Smooth muscle cell (in vitro differentiated cells): ENCODE measurements around the gene PRXL2A. TPM values are rescaled to one million over a fixed set of nuclear protein-coding genes. Genes with fewer than 3 reads are reported as not detected.

ENCODE experiments used
- DNase-seq: peaks from one replicate; lab custom pipeline; 2025; ENCODE audit not compliant: unreplicated experiment; lab: John Stamatoyannopoulos, UW
- H2AFZ ChIP-seq: fragments of 200-600 bp; sonication (generic); 2 replicates; pipeline ENCODE4 v1.6.0; 2016; ENCODE audit warnings: antibody characterized with exemption, low read depth, mild to moderate bottlenecking
- H3F3A ChIP-seq: fragments of 200-600 bp; sonication (generic); 2 replicates; pipeline ENCODE4 v1.6.0; 2017; ENCODE audit warnings: antibody characterized with exemption, low read depth
- H3K27ac ChIP-seq: fragments of 200-600 bp; sonication (generic); 2 replicates; pipeline ENCODE4 v1.5.1; 2016; ENCODE audit warnings: low read depth, mild to moderate bottlenecking
- H3K27me3 ChIP-seq: fragments of 200-600 bp; sonication (generic); 2 replicates; pipeline ENCODE4 v1.6.1; 2016; ENCODE audit warnings: low read depth, mild to moderate bottlenecking
- H3K36me3 ChIP-seq: fragments of 200-600 bp; sonication (generic); 2 replicates; pipeline ENCODE4 v1.5.1; 2016; ENCODE audit warnings: low read depth
- H3K4me1 ChIP-seq: fragments of 200-600 bp; sonication (generic); 2 replicates; pipeline ENCODE4 v1.5.1; 2016; ENCODE audit warnings: low read depth
- H3K4me2 ChIP-seq: fragments of 200-600 bp; sonication (generic); 2 replicates; pipeline ENCODE4 v1.6.0; 2016; ENCODE audit warnings: mild to moderate bottlenecking
- H3K4me3 ChIP-seq: fragments of 200-600 bp; sonication (generic); 2 replicates; pipeline ENCODE4 v1.5.1; 2016; ENCODE audit warnings: mild to moderate bottlenecking
- H3K79me2 ChIP-seq: fragments of 200-600 bp; sonication (generic); 2 replicates; pipeline ENCODE4 v1.6.0; 2016; ENCODE audit warnings: low read depth, mild to moderate bottlenecking
- H3K9ac ChIP-seq: fragments of 200-600 bp; sonication (generic); 2 replicates; pipeline ENCODE4 v1.6.0; 2016; ENCODE audit warnings: low read depth
- H3K9me3 ChIP-seq: fragments of 200-600 bp; sonication (generic); replicated peaks from 2 replicates; pipeline ENCODE4 v1.5.1; 2016; ENCODE audit warnings: low read depth
- H4K20me1 ChIP-seq: fragments of 200-600 bp; sonication (generic); 2 replicates; pipeline ENCODE4 v1.6.0; 2016; ENCODE audit warnings: low read depth
- CTCF ChIP-seq: fragments of 200-600 bp; sonication (generic); IDR thresholded peaks from 2 replicates; pipeline ENCODE4 v1.5.1; 2017; ENCODE audit warnings: borderline replicate concordance, mild to moderate bottlenecking, antibody characterized with exemption; ENCODE audit not compliant: insufficient read depth, poor library complexity, severe bottlenecking
- WGBS: methylation state at CpG from one replicate; pipeline ENCODE4 v1.1.7; 2016; ENCODE audit warnings: low lambda C conversion rate; 5-methylcytosine and 5-hydroxymethylcytosine counted together
- polyA plus RNA-seq: library from polyadenylated mRNA; unstranded; fragments of >200 nt; fragmentation: Nextera tagmentation; extraction: Ambion mirVana; gene quantifications from 2 replicates; pipeline ENCODE4 v1.2.1, GENCODE V29; 2016
- total RNA-seq: library from RNA; depleted of rRNA; stranded (reverse); fragments of >200 nt; gene quantifications from 2 replicates; pipeline ENCODE4 v1.2.3, GENCODE V29; 2014

Gene PRXL2A
- total and polyA plus RNA-seq, 2 experiments from 2014 or later: 28.8 to 80.0 TPM

DNA sequence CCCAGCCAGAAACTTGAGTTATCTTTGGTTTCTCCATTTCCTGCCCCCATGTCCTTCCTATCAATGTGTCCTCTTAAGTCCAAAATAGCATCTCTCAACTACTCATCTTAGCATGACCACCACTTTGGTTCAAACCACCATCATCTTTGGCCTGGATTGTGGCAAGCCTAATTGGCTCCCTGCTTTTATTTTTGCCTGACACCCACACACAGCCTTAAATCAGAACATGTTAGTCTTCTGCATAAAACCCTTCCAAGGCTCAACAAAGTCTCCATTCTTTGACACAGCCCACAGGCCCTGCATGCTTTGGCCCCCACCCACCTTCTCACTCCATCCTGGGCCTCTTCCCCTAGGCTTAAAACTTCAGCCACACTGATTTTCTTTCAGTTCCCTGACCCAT lies 43.7 kb downstream of the PRXL2A start:
- Histone ChIP-seq H3K36me3 (no peaks in the 10 kb centered on the region), H3K4me1 (peaks cover 14% of the 10 kb centered on the region), H3K9ac (no peak overlapping the region), H3K27me3 (no peaks in the 10 kb centered on the region), H3K27ac (peak overlapping the region; percentile 19), H3K4me3 (no peak overlapping the region), H3K9me3 (no peaks in the 10 kb centered on the region), H3F3A (peaks cover 23% of the 10 kb centered on the region), H4K20me1 (peaks cover 23% of the 10 kb centered on the region), H3K79me2 (peaks cover 22% of the 10 kb centered on the region), H3K4me2 (no peak overlapping the region), H2AFZ (no peak overlapping the region)
- TF ChIP-seq CTCF: no peak
- no peak for DNase-seq

DNA sequence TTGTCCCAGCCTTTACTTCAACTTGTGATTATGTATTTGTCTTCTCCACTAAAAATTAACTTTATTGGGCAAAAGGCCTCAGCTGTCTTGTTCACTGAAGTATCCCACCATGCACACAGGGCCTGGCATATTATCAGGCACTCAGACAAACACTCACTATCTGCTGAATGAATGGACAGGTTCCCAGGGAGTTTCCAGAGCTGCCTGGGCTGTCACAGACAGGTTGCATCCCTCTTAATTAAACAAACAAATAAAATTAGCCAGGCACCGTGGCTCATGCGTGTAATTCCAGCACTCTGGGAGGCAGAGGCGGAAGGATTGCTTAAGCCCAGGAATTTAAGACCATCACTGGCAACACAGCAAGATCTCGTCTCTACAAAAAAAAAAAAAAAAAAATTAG lies 44.3 kb downstream of the PRXL2A start:
- Histone ChIP-seq H3K79me2 (peaks cover 28% of the 10 kb centered on the region), H2AFZ (no peak overlapping the region), H3K27ac (peak overlapping the region; percentile 19), H3K4me2 (no peak overlapping the region), H3K36me3 (no peaks in the 10 kb centered on the region), H3K9me3 (no peaks in the 10 kb centered on the region), H3K4me3 (no peak overlapping the region), H3F3A (peaks cover 23% of the 10 kb centered on the region), H3K9ac (no peak overlapping the region), H3K4me1 (peaks cover 17% of the 10 kb centered on the region), H3K27me3 (no peaks in the 10 kb centered on the region), H4K20me1 (peaks cover 29% of the 10 kb centered on the region)
- WGBS: 47% methylated on average over 3 of the region's 4 CpGs
- DNase-seq: no peak
- no peak for TF ChIP-seq CTCF

DNA sequence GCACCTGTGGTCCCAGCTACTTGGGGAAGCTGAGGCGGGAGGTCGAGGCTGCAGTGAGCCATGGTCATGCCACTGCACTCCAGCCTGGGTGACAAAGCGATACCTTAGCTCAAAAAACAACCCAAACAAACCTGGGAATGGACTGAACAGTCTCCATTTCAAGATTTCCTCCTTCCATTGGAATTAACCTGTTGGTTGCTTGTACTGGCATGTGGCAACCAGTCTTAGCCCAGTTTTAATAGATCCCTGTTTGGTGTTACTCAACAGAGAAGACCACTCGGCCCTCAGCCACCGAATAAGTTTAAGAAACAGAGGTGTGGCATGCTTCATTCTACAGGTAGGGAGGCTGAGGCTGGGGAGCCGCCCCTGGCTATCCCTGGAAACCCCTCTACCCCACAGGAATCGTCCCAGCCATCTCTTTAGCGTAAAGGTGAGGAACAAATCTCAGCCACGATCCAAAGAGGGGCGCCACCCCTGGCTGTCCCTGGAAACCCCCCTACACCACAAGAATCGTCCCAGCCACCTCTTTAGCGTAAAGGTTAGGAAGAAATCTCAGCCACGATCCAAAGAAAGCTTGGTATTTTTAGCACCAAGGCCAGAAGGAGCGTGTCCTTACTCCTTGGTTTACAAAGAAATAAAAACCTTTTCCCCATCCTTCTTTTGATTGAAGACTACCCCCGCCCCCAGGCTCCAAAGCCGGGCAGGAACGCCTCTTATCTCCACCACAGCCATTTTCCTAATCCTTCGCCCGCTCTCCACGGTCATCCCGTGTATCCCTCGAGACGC lies 44.9 kb downstream of the PRXL2A start:
- Histone ChIP-seq H4K20me1 (peaks cover 35% of the 10 kb centered on the region), H3K36me3 (no peaks in the 10 kb centered on the region), H3K79me2 (peaks cover 34% of the 10 kb centered on the region), H3K27me3 (no peaks in the 10 kb centered on the region), H3K9ac (no peak overlapping the region), H3K4me2 (peak overlapping the region; percentile 78), H3F3A (peaks cover 25% of the 10 kb centered on the region), H3K4me3 (peak overlapping the region; percentile 48), H3K4me1 (peaks cover 23% of the 10 kb centered on the region), H3K9me3 (no peaks in the 10 kb centered on the region), H3K27ac (peak overlapping the region; percentile 59), H2AFZ (peak overlapping the region; percentile 72)
- TF ChIP-seq CTCF: no peak
- WGBS: 23% methylated on average over 23 of the region's 23 CpGs
- no peak for DNase-seq
